ENCODE data around the gene RAMACL.

Gene RAMACL

DNA sequence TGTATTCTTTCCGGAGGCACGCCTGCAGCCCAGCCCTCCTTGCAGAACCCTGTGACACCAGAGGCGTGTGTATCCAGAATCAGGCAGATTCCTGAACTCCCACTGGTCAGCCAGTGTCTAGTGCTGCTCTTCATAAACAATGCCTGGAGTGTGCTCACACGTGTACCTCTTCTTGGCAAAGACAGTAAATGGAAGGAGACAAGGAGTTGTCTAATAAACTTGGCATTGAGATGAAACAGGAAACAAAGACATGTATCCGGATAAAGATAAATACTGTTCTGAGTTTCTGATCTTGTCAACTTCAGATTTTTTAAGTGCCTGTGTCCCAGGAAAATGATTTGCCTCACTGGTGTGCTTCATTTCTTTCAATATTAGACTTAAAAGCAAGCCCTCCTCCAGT is 38.9 kb upstream of the RAMACL start:
- no peak for TF ChIP-seq CEBPB (IDR thresholded peaks at IDR 0.05)
- no peak for TF ChIP-seq TEAD4 (IDR thresholded peaks at IDR 0.05)
- no peak for TF ChIP-seq YY1 (IDR thresholded peaks at IDR 0.05; ENCODE audit: low read depth)
- no peak for TF ChIP-seq RAD21 (IDR thresholded peaks at IDR 0.05; ENCODE audit: low read depth)
- no peak for TF ChIP-seq CREB1 (IDR thresholded peaks at IDR 0.05; ENCODE audit: low read depth)
- TF ChIP-seq NFIC (IDR thresholded peaks at IDR 0.05), result no peak
- TF ChIP-seq MAX (IDR thresholded peaks at IDR 0.05), result no peak
- no peak for TF ChIP-seq USF1 (IDR thresholded peaks at IDR 0.05)
- TF ChIP-seq ZBTB7A (IDR thresholded peaks at IDR 0.05; ENCODE audit: low read depth), result no peak
- no peak for TF ChIP-seq TCF12 (IDR thresholded peaks at IDR 0.05; ENCODE audit: low read depth)

DNA sequence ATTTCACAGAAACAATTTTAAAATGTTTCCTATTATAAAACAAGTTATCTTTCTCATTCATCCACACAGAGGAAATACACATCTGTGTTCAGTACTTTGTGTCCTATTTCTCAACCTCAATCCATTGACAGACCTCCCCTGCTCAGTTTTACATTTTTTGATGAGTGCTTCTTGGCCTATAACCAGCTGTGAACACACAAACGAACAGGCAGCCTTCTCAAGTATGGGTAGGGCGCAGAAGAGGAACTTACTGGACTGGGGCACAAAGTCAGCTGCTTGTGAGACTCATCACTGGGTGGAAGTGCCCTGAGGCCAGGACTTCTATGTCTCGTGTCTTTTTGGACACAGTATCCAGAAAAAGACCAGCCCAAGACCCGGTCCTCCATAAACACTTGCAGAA is 37.8 kb upstream of the RAMACL start:
- TF ChIP-seq RAD21 (IDR thresholded peaks at IDR 0.05; ENCODE audit: low read depth), result no peak
- TF ChIP-seq TCF12 (IDR thresholded peaks at IDR 0.05; ENCODE audit: low read depth), result no peak
- TF ChIP-seq EGR1 (IDR thresholded peaks at IDR 0.05), result no peak
- TF ChIP-seq YY1 (IDR thresholded peaks at IDR 0.05; ENCODE audit: low read depth), result no peak
- no peak for TF ChIP-seq CEBPB (IDR thresholded peaks at IDR 0.05)
- no peak for TF ChIP-seq FOXM1 (IDR thresholded peaks at IDR 0.05; ENCODE audit: borderline replicate concordance, low read depth)
- no peak for TF ChIP-seq NFIC (IDR thresholded peaks at IDR 0.05)
- TF ChIP-seq USF1 (IDR thresholded peaks at IDR 0.05), result no peak
- no peak for TF ChIP-seq TEAD4 (IDR thresholded peaks at IDR 0.05)
- TF ChIP-seq TAF1 (IDR thresholded peaks at IDR 0.05; ENCODE audit: low read depth), result no peak
- no peak for TF ChIP-seq EP300 (IDR thresholded peaks at IDR 0.05; ENCODE audit: borderline replicate concordance)
- TF ChIP-seq, protein P1, sequence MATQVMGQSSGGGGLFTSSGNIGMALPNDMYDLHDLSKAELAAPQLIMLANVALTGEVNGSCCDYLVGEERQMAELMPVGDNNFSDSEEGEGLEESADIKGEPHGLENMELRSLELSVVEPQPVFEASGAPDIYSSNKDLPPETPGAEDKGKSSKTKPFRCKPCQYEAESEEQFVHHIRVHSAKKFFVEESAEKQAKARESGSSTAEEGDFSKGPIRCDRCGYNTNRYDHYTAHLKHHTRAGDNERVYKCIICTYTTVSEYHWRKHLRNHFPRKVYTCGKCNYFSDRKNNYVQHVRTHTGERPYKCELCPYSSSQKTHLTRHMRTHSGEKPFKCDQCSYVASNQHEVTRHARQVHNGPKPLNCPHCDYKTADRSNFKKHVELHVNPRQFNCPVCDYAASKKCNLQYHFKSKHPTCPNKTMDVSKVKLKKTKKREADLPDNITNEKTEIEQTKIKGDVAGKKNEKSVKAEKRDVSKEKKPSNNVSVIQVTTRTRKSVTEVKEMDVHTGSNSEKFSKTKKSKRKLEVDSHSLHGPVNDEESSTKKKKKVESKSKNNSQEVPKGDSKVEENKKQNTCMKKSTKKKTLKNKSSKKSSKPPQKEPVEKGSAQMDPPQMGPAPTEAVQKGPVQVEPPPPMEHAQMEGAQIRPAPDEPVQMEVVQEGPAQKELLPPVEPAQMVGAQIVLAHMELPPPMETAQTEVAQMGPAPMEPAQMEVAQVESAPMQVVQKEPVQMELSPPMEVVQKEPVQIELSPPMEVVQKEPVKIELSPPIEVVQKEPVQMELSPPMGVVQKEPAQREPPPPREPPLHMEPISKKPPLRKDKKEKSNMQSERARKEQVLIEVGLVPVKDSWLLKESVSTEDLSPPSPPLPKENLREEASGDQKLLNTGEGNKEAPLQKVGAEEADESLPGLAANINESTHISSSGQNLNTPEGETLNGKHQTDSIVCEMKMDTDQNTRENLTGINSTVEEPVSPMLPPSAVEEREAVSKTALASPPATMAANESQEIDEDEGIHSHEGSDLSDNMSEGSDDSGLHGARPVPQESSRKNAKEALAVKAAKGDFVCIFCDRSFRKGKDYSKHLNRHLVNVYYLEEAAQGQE (IDR thresholded peaks at IDR 0.05; ENCODE audit: low read depth), result no peak
- no peak for TF ChIP-seq CREB1 (IDR thresholded peaks at IDR 0.05; ENCODE audit: low read depth)
- TF ChIP-seq MAX (IDR thresholded peaks at IDR 0.05), result no peak
- TF ChIP-seq ZBTB7A (IDR thresholded peaks at IDR 0.05; ENCODE audit: low read depth), result no peak

DNA sequence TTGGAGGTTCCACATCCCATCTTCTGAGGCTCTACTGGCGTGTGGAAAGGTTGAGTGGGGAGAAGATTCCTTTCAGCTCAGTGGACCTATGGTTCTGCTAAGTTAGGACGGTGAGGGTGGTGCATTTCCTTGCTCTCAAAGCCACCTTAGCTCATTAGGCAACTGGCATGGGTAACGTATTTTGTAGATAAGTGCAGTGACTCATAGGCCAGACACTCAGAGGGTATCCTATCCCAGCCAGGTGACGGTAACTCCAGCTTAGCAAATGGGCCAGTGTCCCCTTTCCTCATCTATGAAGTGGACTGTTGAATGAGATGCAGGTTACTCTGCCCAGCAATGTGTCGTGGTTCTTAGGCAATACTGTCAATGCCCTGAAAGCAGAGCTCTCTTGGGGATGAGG is 36.8 kb upstream of the RAMACL start:
- TF ChIP-seq MAX (IDR thresholded peaks at IDR 0.05) (no peak), YY1 (IDR thresholded peaks at IDR 0.05; ENCODE audit: low read depth) (no peak), TCF12 (IDR thresholded peaks at IDR 0.05; ENCODE audit: low read depth) (no peak), CREB1 (IDR thresholded peaks at IDR 0.05; ENCODE audit: low read depth) (no peak), TAF1 (IDR thresholded peaks at IDR 0.05; ENCODE audit: low read depth) (no peak), USF1 (IDR thresholded peaks at IDR 0.05) (no peak), CEBPB (IDR thresholded peaks at IDR 0.05) (no peak), TEAD4 (IDR thresholded peaks at IDR 0.05) (no peak), EGR1 (IDR thresholded peaks at IDR 0.05) (no peak), RAD21 (IDR thresholded peaks at IDR 0.05; ENCODE audit: low read depth) (no peak), FOXM1 (IDR thresholded peaks at IDR 0.05; ENCODE audit: borderline replicate concordance, low read depth) (no peak), ZBTB7A (IDR thresholded peaks at IDR 0.05; ENCODE audit: low read depth) (no peak), NFIC (IDR thresholded peaks at IDR 0.05) (no peak), EP300 (IDR thresholded peaks at IDR 0.05; ENCODE audit: borderline replicate concordance) (no peak)
- TF ChIP-seq, protein P1 (IDR thresholded peaks at IDR 0.05; ENCODE audit: low read depth), result no peak

DNA sequence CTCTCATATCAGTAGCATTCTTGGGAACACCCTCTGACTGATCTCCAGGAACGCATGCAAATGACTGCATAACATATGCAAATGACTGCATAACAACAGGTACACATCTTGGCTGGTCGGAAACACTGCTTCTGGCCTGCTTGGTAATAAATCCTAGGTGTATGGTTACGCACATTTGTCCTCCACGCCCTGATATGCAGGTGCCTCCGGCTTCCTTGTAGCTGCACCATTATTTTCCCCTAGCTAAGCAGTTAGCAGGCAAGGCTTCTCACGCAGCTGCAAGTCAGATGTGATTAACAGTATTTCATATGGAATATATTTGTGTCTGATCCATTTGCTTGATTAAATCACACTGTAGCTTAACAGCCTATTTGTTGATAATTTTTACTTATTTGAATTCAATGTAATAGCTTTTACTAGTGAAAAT is 34.6 kb upstream of the RAMACL start:
- no peak for TF ChIP-seq EGR1 (IDR thresholded peaks at IDR 0.05)
- TF ChIP-seq TAF1 (IDR thresholded peaks at IDR 0.05; ENCODE audit: low read depth), result no peak
- no peak for TF ChIP-seq CREB1 (IDR thresholded peaks at IDR 0.05; ENCODE audit: low read depth)
- TF ChIP-seq CEBPB (IDR thresholded peaks at IDR 0.05), result no peak
- TF ChIP-seq YY1 (IDR thresholded peaks at IDR 0.05; ENCODE audit: low read depth), result no peak
- no peak for TF ChIP-seq USF1 (IDR thresholded peaks at IDR 0.05)
- TF ChIP-seq RAD21 (IDR thresholded peaks at IDR 0.05; ENCODE audit: low read depth), result no peak
- no peak for TF ChIP-seq TEAD4 (IDR thresholded peaks at IDR 0.05)
- no peak for TF ChIP-seq ZBTB7A (IDR thresholded peaks at IDR 0.05; ENCODE audit: low read depth)
- TF ChIP-seq, protein P1 (IDR thresholded peaks at IDR 0.05; ENCODE audit: low read depth), result no peak
- TF ChIP-seq MAX (IDR thresholded peaks at IDR 0.05), result no peak
- TF ChIP-seq EP300 (IDR thresholded peaks at IDR 0.05; ENCODE audit: borderline replicate concordance), result no peak
- TF ChIP-seq TCF12 (IDR thresholded peaks at IDR 0.05; ENCODE audit: low read depth), result no peak
- TF ChIP-seq NFIC (IDR thresholded peaks at IDR 0.05), result no peak
- TF ChIP-seq FOXM1 (IDR thresholded peaks at IDR 0.05; ENCODE audit: borderline replicate concordance, low read depth), result no peak
